Activated CD4-positive, alpha-beta memory T cell treated with anti-CD3 and anti-CD28 coated beads for 36 hours (primary cell): Measurements from ENCODE around the gene CDCA4. TPM values are rescaled to one million over a fixed set of nuclear protein-coding genes. Genes with fewer than 3 reads are reported as not detected.
"Not testable (repeated sequence)": the region's sequence is repeated elsewhere in the genome, so short reads cannot be mapped to it uniquely, and the experiment has no call there.

Experiments
- CTCF ChIA-PET: fragments of 350-600 bp; sonication (Branson Sonifier 250); formaldehyde crosslinking; loops from one replicate; lab custom pipeline; 2021; ENCODE audit warnings: antibody characterized with exemption, inconsistent platforms; lab: Charles Lee
- POLR2A ChIA-PET: fragments of 350-600 bp; sonication (Branson Sonifier 250); formaldehyde crosslinking; loops from one replicate; lab custom pipeline; 2021; ENCODE audit warnings: antibody characterized with exemption; lab: Charles Lee
- DNase-seq: peaks from one replicate; pipeline ENCODE4 v3.0.0-alpha.2; 2020
- H3K27ac Mint-ChIP-seq: one replicate; pipeline ENCODE4 v1.8.0; 2021; ENCODE audit warnings: mixed read lengths
- H3K27me3 Mint-ChIP-seq: one replicate; pipeline ENCODE4 v1.8.0; 2021; ENCODE audit warnings: mixed read lengths
- H3K36me3 Mint-ChIP-seq: one replicate; pipeline ENCODE4 v1.8.0; 2021; ENCODE audit warnings: mixed read lengths
- H3K4me1 Mint-ChIP-seq: one replicate; pipeline ENCODE4 v1.8.0; 2021; ENCODE audit warnings: low read depth, mixed read lengths
- H3K4me3 Mint-ChIP-seq: one replicate; pipeline ENCODE4 v1.8.0; 2021; ENCODE audit warnings: mild to moderate bottlenecking, mixed read lengths
- H3K9me3 Mint-ChIP-seq: one replicate; pipeline ENCODE4 v1.8.0; 2021; ENCODE audit warnings: mixed read lengths
- intact Hi-C: fragments of 100-400 bp; cut with micrococcal nuclease; formaldehyde crosslinking; loops from one replicate; pipeline ENCODE4 v1.15.1; 2023
- total RNA-seq, 2 experiments: library from RNA; stranded (reverse); gene quantifications; one replicate each; pipeline ENCODE4 v1.2.3, GENCODE V29; 2021

Gene CDCA4
- total RNA-seq, 2 experiments from 2014 or later, result 63.4 to 69.1 TPM

DNA sequence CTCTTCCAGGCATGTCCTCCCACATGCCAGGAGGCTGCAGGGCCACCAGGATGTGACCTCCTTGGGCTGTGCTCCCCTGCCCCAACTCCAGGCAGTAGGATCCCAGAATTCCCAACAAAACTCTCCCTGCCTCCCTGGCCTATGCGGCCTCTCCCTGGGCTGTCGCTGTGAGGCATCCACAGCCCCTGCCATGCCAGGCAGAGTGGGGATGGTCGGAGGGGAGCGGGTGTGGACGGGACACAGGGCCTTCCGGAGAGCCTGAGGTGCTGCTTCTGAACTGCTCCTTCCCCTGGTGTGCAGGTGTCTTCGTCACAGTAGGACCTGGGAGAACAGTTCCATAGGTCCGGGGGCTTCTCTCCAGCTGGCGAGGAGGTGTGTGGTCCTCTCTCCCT lies 26.0 kb upstream of the CDCA4 start:
- CTCF ChIA-PET, result interaction anchor here (0.6 to 5.5 kb wide), 18 partner anchors 10 to 152 kb away, joined by 3 to 108 read pairs (median 6); partner anchors contain the start of genes CDCA4 and GPR132
- no peak for DNase-seq
- Mint-ChIP-seq H3K9me3 (no peaks in the 10 kb centered on the region), H3K4me1 (peaks cover 15% of the 10 kb centered on the region), H3K27me3 (peaks cover 9% of the 10 kb centered on the region), H3K4me3 (no peak overlapping the region), H3K27ac (no peak overlapping the region), H3K36me3 (peaks cover 11% of the 10 kb centered on the region)
- POLR2A ChIA-PET, result interaction anchor here (0.8 to 1.2 kb wide), 2 partner anchors 12 to 14 kb away, joined by 3 to 4 read pairs; no protein-coding TSS in a partner anchor
- intact Hi-C loops, result no loop called here

DNA sequence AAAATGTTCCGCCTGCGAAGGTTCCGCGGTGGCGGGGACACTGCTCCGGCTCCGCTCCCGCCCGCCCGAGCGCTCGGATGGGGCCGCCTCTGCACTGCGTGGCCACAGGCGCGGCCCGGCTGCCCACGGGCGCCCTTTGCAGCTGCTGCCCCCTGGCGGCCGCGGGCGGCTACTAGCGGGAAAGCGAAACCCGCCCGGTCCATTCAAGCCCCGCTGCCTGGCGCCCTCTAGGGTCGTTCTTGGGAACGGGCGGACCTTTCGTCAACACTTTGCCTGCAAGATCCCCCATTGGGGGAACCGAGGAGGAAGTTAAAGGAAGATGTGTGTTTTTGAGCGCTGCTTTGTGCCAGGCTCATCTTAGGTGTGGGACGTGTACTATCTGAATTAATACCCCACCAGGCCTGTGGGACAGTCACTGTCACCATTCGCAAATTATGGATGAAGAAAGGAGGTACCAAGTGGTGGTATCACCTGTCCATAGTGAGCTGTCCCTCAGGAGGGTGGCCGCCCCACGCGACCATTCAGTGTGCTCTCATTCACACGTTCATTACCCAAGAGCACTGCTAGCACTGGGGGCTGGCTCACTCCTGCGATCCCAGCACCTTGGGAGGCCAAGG lies 24.9 kb upstream of the CDCA4 start:
- H3K9me3 Mint-ChIP-seq, result no peaks in the 10 kb centered on the region
- POLR2A ChIA-PET, result interaction anchor here (0.7 to 1.9 kb wide), 7 partner anchors 14 to 79 kb away, joined by 3 to 6 read pairs (median 5); partner anchors contain the start of gene CDCA4
- intact Hi-C loops, result loop anchor here (1.0 kb wide), 3 partner anchors 25 to 70 kb away; partner anchors contain the start of gene CDCA4
- H3K4me1 Mint-ChIP-seq, result peaks cover 15% of the 10 kb centered on the region
- H3K36me3 Mint-ChIP-seq, result peaks cover 2% of the 10 kb centered on the region
- CTCF ChIA-PET, result interaction anchor here (0.7 to 5.5 kb wide), 34 partner anchors 8 to 151 kb away, joined by 3 to 108 read pairs (median 6); partner anchors contain the start of genes AHNAK2, CDCA4, CLBA1 and GPR132
- H3K27me3 Mint-ChIP-seq, result peaks cover 9% of the 10 kb centered on the region
- no peak overlapping the region for H3K4me3 Mint-ChIP-seq
- peak; percentile 94 for DNase-seq
- peak overlapping the region; percentile 23 for H3K27ac Mint-ChIP-seq

DNA sequence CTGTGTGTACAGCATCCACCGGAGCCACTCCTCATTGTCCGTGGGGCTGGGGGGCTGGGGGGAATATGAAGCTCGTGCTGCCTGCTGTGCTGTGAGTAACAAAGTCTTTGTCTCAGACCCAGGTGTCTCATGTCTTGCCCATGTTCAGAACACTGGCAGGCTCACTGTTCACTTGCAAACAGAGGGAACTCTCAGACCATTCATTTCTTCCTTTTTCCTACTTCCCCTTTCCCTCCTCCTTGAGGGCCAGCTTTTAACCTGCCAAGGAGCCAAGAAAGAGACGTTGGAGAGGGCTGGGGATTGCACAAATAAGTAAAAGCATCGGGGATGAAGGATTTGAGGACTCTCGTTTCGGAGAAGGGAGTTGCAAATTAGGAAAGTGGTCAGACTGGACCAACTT lies 22.8 kb upstream of the CDCA4 start:
- Mint-ChIP-seq H3K27ac (no peak overlapping the region), H3K27me3 (peaks cover 9% of the 10 kb centered on the region)
- intact Hi-C loops, result no loop called here

DNA sequence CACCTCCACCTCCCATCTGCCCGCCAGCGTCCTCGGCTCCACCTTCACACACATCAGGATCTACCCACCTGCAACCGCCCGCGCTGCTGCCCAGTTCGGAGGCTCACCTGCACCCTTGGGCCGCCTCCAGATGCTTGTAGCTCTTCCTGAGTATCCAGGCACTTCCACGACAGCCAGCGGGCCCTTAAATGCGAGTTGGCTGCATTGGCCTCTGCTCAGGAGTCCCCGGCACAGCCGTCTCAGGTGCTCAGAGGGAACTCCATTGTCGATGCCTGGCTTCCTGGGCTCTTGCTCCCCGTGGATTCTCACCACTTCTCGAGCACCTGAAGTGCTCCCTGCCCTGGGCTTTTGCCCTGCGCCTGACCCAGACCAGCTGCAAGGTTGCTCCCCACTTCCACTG lies 21.9 kb upstream of the CDCA4 start:
- ChIA-PET CTCF (interaction anchor here (1.2 to 5.5 kb wide), 4 partner anchors 16 to 68 kb away, joined by 5 to 108 read pairs (median 60); partner anchors contain the start of genes CDCA4 and CLBA1), POLR2A (no interaction called here)
- Mint-ChIP-seq H3K27ac (no peak overlapping the region), H3K4me1 (peaks cover 11% of the 10 kb centered on the region), H3K9me3 (no peaks in the 10 kb centered on the region), H3K27me3 (peaks cover 9% of the 10 kb centered on the region), H3K36me3 (no peaks in the 10 kb centered on the region), H3K4me3 (no peak overlapping the region)
- intact Hi-C loops, result no loop called here
- no peak for DNase-seq

More for the DNA sequence above, 22.8 kb upstream of the CDCA4 start:
- Mint-ChIP-seq H3K4me3 (no peak overlapping the region), H3K4me1 (peaks cover 15% of the 10 kb centered on the region), H3K9me3 (no peaks in the 10 kb centered on the region), H3K36me3 (no peaks in the 10 kb centered on the region)
- DNase-seq, result no peak
- CTCF ChIA-PET, result interaction anchor here (1.0 to 5.5 kb wide), 7 partner anchors 14 to 69 kb away, joined by 3 to 108 read pairs (median 27); partner anchors contain the start of genes CDCA4 and CLBA1
- POLR2A ChIA-PET, result interaction anchor here (1.1 kb wide), 1 partner anchor 23 kb away, joined by 4 read pairs; the partner anchor contains the start of gene CDCA4

DNA sequence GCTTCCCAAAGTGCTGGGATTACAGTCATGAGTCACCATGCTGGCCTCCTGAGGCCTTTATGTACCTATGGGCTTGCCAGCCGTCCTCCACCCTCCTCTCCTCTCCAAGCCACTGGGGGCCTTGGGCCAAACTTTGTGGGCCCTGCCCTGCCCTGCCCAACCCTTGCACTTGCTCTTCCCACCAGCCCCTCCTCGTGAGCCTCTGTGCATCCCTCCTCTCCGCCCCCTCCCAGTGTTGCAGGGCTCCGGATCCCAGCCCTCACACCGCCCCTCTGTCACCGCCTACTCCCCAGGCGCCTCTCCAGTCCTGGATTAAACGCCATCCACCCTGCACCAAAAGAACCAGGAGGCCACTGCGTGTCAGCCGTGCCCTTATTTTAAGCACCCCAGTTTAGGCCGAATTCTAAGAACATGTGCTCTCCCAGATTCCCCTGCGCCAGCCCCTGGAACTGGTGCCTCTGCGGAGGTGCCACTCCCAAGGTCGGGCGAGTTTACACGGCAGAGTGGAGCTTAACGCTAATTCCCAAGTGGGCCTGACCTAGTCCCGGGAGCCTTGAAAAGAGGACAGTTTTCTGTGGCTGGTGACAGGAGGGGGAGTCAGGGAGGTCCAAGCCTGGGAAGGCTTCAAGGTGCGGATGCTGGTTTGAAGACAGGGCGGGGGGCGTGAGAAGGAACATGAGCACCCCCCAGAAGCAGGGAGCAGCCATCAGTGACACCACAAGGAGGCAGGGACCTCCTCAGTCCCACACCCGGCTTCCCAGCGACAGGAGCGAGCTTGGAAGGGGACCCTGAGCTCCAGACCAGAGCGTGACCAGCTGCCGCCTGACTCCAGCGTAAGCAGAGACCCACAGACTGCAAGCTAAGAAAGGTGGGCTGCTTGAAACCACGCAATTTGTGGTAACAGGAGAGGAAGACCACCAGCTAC lies 21.2 kb upstream of the CDCA4 start:
- peaks cover 11% of the 10 kb centered on the region for H3K4me1 Mint-ChIP-seq
- POLR2A ChIA-PET, result no interaction called here
- peaks cover 9% of the 10 kb centered on the region for H3K27me3 Mint-ChIP-seq
- H3K27ac Mint-ChIP-seq, result no peak overlapping the region
- no peaks in the 10 kb centered on the region for H3K36me3 Mint-ChIP-seq
- H3K9me3 Mint-ChIP-seq, result no peaks in the 10 kb centered on the region
- CTCF ChIA-PET, result interaction anchor here (4.8 to 5.5 kb wide), 2 partner anchors 24 to 68 kb away, joined by 75 to 108 read pairs; partner anchors contain the start of gene CDCA4
- intact Hi-C loops, result no loop called here
- no peak overlapping the region for H3K4me3 Mint-ChIP-seq
- DNase-seq, result no peak

DNA sequence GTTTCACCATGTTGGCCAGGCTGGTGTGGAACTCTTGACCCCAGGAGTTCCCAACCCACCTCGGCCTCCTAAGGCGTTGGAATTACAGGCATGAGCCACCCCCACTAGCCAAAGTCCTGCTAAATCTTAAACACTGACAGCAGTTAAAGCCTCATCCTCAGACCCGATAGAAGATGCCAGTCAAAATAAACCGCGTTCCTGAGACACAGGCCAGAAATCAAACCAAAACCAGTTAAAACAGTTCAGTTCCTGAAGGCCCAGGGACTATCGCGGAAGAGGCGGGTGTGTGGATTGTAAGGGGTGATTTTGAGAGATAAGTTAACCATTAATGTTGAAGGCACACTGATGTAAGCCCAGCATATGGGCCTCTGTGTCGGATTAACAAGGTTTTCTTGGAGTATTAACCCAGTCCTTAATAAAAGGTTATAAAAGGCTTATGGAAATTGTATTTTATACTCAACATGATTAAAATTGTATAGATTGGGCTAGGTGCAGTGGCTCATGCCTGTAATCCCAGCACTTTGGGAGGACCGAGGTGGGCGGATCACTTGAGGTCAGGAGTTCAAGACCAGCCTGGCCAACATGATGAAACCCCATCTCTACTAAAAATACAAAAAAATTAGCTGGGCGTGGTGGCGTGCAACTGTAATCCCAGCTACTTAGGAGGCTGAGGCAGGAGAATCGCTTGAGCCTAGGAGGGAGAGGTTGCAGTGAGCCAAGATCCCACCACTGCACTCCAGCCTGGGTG lies 18.7 kb upstream of the CDCA4 start:
- no peaks in the 10 kb centered on the region for H3K9me3 Mint-ChIP-seq
- no peak for DNase-seq
- peaks cover 3% of the 10 kb centered on the region for H3K4me1 Mint-ChIP-seq
- ChIA-PET CTCF (no interaction called here), POLR2A (no interaction called here)
- intact Hi-C loops, result no loop called here
- peaks cover 5% of the 10 kb centered on the region for H3K27me3 Mint-ChIP-seq
- H3K4me3 Mint-ChIP-seq, result no peak overlapping the region
- H3K36me3 Mint-ChIP-seq, result no peaks in the 10 kb centered on the region
- no peak overlapping the region for H3K27ac Mint-ChIP-seq

DNA sequence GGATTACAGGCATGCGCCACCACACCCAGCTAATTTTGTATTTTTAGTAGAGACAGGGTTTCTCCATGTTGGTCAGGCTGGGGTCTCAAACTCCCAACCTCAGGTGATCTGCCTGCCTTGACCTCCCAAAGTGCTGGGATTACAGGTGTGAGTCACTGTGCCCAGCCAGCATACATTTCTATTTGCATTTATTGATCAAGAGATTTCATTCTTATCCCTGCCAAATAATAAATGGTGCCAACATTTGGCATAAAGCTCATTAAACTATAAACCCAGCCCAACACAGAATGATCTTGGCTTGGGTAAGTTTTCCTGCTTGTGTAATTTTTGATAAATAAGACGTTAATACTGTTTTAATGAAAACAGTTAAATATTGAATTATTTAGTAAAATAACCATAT lies 14.7 kb upstream of the CDCA4 start:
- intact Hi-C loops, POLR2A ChIA-PET, H3K36me3 Mint-ChIP-seq, H3K27ac Mint-ChIP-seq, H3K4me3 Mint-ChIP-seq, DNase-seq, H3K9me3 Mint-ChIP-seq, H3K27me3 Mint-ChIP-seq: not testable (repeated sequence)
- CTCF ChIA-PET, result interaction anchor here (1.0 to 3.0 kb wide), 2 partner anchors 10 to 60 kb away, joined by 3 to 14 read pairs; no protein-coding TSS in a partner anchor
- peaks cover 17% of the 10 kb centered on the region for H3K4me1 Mint-ChIP-seq

DNA sequence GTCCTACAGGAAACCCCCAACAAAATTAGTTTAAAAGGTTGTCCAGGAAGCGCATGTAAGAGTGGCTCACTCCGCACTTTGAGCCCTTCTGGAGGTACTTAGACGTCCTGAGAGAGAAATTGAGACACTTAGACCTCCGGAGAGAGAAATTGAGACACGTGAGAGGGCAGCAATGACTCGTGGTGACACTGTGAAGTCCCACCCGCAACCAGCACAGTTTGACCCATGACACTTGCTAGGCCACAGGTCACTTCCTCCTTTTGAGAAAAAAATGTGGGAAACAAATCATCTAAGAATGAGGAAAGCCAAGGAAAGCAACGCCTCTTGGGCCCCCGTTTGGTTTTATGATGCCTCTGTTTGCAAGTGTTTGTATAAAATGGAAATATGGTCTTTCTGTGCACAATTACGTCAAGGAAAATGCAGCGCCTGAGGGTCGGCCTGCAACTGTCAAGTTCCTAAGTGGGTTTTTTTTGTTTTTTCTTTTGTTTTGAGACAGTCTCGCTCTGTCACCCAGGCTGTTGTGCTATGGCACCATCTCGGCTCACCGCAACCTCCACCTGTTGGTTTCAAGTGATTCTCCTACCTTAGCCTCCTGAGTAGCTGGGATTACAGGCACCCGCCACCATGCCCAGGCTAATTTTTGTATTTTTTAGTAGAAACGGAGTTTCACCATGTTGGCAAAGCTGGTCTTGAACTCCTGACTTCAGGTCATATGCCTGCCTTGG lies 13.6 kb upstream of the CDCA4 start:
- Mint-ChIP-seq H3K27ac (no peak overlapping the region), H3K36me3 (no peaks in the 10 kb centered on the region), H3K27me3 (peaks cover 4% of the 10 kb centered on the region), H3K9me3 (no peaks in the 10 kb centered on the region), H3K4me1 (peaks cover 17% of the 10 kb centered on the region), H3K4me3 (no peak overlapping the region)
- intact Hi-C loops, result no loop called here
- DNase-seq, result no peak
- ChIA-PET POLR2A (no interaction called here), CTCF (interaction anchor here (0.7 kb wide), 1 partner anchor 56 kb away, joined by 3 read pairs; no protein-coding TSS in a partner anchor)

DNA sequence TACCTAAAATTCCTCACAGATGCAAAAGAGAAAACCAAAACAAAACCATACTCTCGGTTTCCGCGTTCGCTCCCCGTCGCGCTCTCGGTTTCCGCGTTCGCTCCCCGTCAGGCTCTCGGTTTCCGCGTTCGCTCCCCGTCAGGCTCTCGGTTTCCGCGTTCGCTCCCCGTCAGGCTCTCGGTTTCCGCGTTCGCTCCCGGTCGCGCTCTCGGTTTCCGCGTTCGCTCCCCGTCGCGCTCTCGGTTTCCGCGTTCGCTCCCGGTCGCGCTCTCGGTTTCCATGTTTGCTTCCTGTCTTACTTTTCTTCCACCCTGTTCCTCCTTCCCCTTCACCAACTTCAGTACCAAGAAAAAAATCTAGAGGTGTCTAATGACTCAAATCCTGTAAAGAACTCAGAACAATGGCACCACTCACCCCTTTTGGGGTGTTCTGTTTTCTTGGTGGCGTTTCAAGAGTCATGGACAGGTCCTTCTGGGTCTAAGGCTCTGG lies 12.6 kb upstream of the CDCA4 start:
- POLR2A ChIA-PET, intact Hi-C loops: not testable (repeated sequence)

DNA sequence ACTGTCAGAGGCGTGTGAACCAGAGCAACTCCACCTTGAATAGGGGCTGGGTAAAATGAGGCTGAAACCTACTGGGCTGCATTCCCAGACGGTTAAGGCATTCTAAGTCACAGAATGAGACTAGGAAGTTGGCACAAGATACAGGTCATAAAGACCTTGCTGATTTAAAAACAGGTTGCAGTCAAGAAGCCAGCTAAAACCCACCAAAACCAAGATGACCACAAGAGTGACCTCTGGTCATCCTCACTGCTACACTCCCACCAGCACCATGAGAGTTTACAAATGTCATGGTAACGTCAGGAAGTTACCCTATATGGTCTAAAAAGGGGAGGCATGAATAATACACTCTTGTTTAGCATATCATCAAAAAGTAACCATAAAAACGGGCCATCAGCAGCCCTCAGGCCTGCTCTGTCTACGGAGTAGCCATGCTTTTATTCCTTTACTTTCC lies 11.6 kb upstream of the CDCA4 start:
- H3K27ac Mint-ChIP-seq, DNase-seq, H3K4me3 Mint-ChIP-seq, intact Hi-C loops, H3K9me3 Mint-ChIP-seq, H3K36me3 Mint-ChIP-seq, H3K27me3 Mint-ChIP-seq: not testable (repeated sequence)
- CTCF ChIA-PET, result interaction anchor here (1.5 kb wide), 1 partner anchor 13 kb away, joined by 4 read pairs; no protein-coding TSS in a partner anchor
- H3K4me1 Mint-ChIP-seq, result peaks cover 17% of the 10 kb centered on the region
- POLR2A ChIA-PET, result interaction anchor here (0.7 kb wide), 1 partner anchor 13 kb away, joined by 3 read pairs; no protein-coding TSS in a partner anchor

More for the DNA sequence above, 12.6 kb upstream of the CDCA4 start:
- DNase-seq, H3K27me3 Mint-ChIP-seq, H3K36me3 Mint-ChIP-seq, H3K9me3 Mint-ChIP-seq: not testable (repeated sequence)
- Mint-ChIP-seq H3K27ac (peak overlapping the region; percentile 4), H3K4me1 (peaks cover 17% of the 10 kb centered on the region), H3K4me3 (peak overlapping the region; percentile 53)
- CTCF ChIA-PET, result interaction anchor here (1.5 kb wide), 1 partner anchor 12 kb away, joined by 4 read pairs; no protein-coding TSS in a partner anchor
